ENCODE data around the gene MYOD1. TPM values are rescaled to one million over a fixed set of nuclear protein-coding genes. Genes with fewer than 3 reads are reported as not detected.

MYOD1 gene
- total RNA-seq, 2 donors from 2014 or later = 0.28 TPM; not detected in 1

DNA sequence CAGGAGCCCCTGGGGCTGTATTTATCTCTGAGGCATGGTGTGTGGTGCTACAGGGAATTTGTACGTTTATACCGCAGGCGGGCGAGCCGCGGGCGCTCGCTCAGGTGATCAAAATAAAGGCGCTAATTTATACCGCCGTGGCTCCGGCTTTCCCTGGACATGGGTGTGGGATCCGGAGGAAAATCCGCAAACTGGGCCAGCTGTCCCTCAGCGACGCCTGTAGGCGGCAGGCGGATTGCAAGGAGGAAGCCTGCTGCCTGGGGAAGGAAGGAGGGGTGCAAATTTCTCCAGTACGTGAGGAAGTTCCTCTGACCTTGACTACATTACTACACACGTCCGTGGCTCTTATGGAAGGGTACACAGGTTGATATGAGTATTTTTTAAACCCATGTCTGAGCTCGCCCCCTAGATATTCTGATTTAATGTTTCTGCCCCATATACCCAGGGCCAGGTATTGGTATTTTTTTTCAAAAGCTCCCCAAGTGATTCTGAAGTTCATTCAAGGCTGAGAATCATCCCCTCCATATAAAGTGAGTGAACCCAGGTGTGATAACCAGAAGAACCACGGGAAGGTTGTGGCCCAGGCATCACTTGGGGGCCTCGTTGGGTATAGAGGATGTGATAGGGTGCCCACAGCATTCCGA is 2.8 kb downstream of the MYOD1 start:
- Histone ChIP-seq H3K27me3 (replicated peaks; ENCODE audit: insufficient read depth) (peaks cover 38% of the 10 kb centered on the region), H3K4me3 (no peak overlapping the region)
- 12% methylated on average over 25 of the region's 25 CpGs for WGBS

DNA sequence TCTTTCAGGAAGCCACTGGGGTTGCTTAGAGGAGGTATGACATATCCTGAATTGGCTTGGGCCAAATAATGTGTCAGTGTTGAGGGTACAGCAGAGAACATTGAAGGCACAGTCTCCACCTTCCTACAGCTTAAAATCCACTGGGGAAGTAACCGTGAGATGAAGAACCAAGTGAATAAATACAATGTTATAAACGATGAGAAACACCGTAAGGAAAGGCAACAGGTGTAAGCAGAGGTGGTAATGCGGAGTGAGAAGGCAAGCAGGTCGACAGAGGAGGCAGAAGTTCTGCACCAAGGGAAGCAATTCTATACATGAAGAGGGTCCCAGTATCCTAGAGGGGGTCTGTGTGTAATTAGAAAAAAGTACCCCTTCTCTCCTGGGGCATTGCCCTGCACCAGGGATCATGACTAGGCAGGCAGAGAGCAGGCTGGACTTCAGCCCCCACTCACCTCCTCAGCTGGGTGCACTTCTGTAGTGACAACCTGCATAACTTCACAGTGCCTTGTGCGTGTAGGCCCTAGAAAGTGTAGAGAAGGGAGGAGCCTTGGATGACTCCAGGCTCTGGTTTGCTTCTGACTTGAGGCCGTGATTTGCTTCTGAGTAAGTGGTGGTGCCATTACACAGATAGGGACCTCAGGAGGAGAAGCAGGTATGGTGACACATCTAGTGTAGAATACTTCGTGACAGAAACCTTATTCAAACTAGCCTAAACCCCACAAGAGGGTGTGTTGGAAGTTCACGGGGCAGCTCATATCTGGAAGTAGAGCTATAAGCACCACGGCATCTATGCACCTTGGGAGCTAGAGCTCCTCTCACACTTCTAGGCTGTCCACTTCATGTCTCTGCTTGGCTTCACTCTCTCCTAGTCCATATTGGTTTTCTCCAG is 4.9 kb downstream of the MYOD1 start:
- Histone ChIP-seq H3K27me3 (replicated peaks; ENCODE audit: insufficient read depth) (peaks cover 29% of the 10 kb centered on the region), H3K4me1 (replicated peaks) (peaks cover under 1% of the 10 kb centered on the region), H3K9me3 (no peaks in the 10 kb centered on the region), H3K27ac (no peak overlapping the region), H3K4me3 (no peak overlapping the region), H3K36me3 (no peaks in the 10 kb centered on the region)
- 74% methylated on average over 10 of the region's 10 CpGs for WGBS
- TF ChIP-seq, protein P1, sequence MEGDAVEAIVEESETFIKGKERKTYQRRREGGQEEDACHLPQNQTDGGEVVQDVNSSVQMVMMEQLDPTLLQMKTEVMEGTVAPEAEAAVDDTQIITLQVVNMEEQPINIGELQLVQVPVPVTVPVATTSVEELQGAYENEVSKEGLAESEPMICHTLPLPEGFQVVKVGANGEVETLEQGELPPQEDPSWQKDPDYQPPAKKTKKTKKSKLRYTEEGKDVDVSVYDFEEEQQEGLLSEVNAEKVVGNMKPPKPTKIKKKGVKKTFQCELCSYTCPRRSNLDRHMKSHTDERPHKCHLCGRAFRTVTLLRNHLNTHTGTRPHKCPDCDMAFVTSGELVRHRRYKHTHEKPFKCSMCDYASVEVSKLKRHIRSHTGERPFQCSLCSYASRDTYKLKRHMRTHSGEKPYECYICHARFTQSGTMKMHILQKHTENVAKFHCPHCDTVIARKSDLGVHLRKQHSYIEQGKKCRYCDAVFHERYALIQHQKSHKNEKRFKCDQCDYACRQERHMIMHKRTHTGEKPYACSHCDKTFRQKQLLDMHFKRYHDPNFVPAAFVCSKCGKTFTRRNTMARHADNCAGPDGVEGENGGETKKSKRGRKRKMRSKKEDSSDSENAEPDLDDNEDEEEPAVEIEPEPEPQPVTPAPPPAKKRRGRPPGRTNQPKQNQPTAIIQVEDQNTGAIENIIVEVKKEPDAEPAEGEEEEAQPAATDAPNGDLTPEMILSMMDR (IDR thresholded peaks at IDR 0.05) = no peak
- no peak for TF ChIP-seq POLR2AphosphoS5 (IDR thresholded peaks at IDR 0.05)
- TF ChIP-seq POLR2A (IDR thresholded peaks at IDR 0.05) = no peak
- no peak for DNase-seq (ENCODE audit: low spot score)
- intact Hi-C loops (cut with DNase I) = loop anchor here (10.0 kb wide), 1 partner anchor 129 kb away; no protein-coding TSS in a partner anchor

More for the DNA sequence above, 2.8 kb downstream of the MYOD1 start:
- DNase-seq (ENCODE audit: low spot score) = no peak
- Histone ChIP-seq H3K27ac (no peak overlapping the region), H3K36me3 (no peaks in the 10 kb centered on the region), H3K4me1 (replicated peaks) (peaks cover 3% of the 10 kb centered on the region), H3K9me3 (no peaks in the 10 kb centered on the region)
- TF ChIP-seq POLR2AphosphoS5 (IDR thresholded peaks at IDR 0.05) = no peak
- TF ChIP-seq POLR2A (IDR thresholded peaks at IDR 0.05) = no peak
- TF ChIP-seq, protein P1 (IDR thresholded peaks at IDR 0.05) = no peak
- intact Hi-C loops (cut with DNase I) = loop anchor here (10.0 kb wide), 1 partner anchor 127 kb away; no protein-coding TSS in a partner anchor

DNA sequence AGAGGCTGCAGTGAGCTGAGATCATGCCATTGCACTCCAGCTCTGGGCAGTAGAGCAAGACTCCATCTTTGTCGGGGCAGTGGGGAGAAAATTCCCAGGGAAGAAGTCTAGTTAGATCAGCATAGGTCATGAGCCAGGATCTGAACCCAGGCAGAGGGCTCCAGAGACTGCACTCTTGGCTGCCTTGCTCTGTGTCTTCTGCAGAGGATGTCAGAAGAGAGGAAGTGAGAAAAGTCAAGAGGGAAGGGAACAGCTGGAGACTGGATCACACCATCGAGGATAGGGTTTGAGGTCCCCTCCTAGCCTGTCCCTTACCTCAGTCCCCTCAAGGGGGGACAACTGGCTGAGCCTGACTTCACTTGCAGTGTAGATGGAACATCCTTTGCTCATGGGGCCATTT is 5.8 kb downstream of the MYOD1 start:
- Histone ChIP-seq H3K9me3 (no peaks in the 10 kb centered on the region), H3K27me3 (replicated peaks; ENCODE audit: insufficient read depth) (peaks cover 19% of the 10 kb centered on the region), H3K27ac (no peak overlapping the region), H3K36me3 (no peaks in the 10 kb centered on the region), H3K4me3 (no peak overlapping the region), H3K4me1 (replicated peaks) (no peaks in the 10 kb centered on the region)
- intact Hi-C loops (cut with DNase I) = loop anchor here (10.0 kb wide), 1 partner anchor 130 kb away; no protein-coding TSS in a partner anchor
- TF ChIP-seq POLR2A (IDR thresholded peaks at IDR 0.05) (no peak), POLR2AphosphoS5 (IDR thresholded peaks at IDR 0.05) (no peak)
- TF ChIP-seq, protein P1 (IDR thresholded peaks at IDR 0.05) = no peak
- DNase-seq (ENCODE audit: low spot score) = no peak
- WGBS = 74% methylated on average over 2 of the region's 2 CpGs

DNA sequence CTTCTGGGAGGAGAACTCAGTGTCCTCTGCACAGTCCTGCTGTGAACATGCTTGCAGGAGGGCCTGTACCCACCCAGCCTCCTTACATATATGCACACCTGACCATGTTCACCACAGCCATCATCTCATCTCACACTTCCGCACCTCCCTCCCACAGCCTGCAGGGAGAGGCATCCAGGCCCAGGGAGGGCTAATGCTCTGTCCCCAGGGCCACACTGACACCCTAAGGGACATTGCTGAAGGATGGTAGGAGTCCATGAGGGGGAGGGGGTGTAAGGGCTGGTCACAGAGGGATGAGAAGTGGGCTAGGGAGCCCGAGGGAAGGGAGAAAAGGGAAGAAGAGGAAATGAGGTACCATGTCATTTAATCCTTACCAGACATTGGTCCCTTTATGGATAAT is 10.8 kb downstream of the MYOD1 start:
- no peak overlapping the region for H3K27ac ChIP-seq
- no peaks in the 10 kb centered on the region for H3K36me3 ChIP-seq
- TF ChIP-seq, protein P1 (IDR thresholded peaks at IDR 0.05) = no peak
- TF ChIP-seq POLR2A (IDR thresholded peaks at IDR 0.05) (no peak), POLR2AphosphoS5 (IDR thresholded peaks at IDR 0.05) (no peak)
- H3K27me3 ChIP-seq (replicated peaks; ENCODE audit: insufficient read depth) = no peaks in the 10 kb centered on the region
- no peak overlapping the region for H3K4me3 ChIP-seq
- no peak for DNase-seq (ENCODE audit: low spot score)
- WGBS = 58% methylated on average over 2 of the region's 2 CpGs
- H3K4me1 ChIP-seq (replicated peaks) = no peaks in the 10 kb centered on the region
- H3K9me3 ChIP-seq = no peaks in the 10 kb centered on the region
- intact Hi-C loops (cut with DNase I) = loop anchor here (2.0 to 10.0 kb wide), 2 partner anchors 105 to 249 kb away; no protein-coding TSS in a partner anchor
